ENCODE results near the gene ADAMTSL1.

Gene ADAMTSL1

DNA sequence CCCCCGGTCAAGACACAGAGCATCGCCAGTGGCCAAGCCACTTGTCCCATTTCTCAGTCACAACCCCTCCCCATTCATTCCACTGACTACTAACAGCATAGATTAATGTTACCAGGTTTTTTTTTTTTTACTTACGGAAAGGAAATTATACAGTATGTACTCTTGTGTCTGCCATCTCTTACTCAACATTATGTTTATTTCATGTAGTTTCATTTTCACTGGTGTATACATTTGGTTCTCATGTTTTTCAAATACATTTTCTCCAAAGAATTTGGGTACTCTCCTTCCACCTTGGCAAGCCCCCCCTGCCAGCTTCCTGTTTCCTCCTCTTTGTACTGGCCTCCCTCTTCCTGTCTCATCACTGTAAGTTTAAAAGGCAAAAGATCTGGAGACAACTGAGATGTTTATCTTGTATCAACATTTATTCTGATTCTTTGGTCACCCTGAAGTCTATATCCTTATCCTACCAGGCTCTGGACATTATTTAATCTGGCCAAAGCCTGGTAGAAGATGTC is 351.8 kb downstream of the ADAMTSL1 start:
- DNase-seq (ENCODE audit: low read depth) = no peak
- H3K4me3 ChIP-seq (ENCODE audit: low read depth, low read length) = no peak overlapping the region
- TF ChIP-seq, protein P1, sequence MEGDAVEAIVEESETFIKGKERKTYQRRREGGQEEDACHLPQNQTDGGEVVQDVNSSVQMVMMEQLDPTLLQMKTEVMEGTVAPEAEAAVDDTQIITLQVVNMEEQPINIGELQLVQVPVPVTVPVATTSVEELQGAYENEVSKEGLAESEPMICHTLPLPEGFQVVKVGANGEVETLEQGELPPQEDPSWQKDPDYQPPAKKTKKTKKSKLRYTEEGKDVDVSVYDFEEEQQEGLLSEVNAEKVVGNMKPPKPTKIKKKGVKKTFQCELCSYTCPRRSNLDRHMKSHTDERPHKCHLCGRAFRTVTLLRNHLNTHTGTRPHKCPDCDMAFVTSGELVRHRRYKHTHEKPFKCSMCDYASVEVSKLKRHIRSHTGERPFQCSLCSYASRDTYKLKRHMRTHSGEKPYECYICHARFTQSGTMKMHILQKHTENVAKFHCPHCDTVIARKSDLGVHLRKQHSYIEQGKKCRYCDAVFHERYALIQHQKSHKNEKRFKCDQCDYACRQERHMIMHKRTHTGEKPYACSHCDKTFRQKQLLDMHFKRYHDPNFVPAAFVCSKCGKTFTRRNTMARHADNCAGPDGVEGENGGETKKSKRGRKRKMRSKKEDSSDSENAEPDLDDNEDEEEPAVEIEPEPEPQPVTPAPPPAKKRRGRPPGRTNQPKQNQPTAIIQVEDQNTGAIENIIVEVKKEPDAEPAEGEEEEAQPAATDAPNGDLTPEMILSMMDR (IDR thresholded peaks at IDR 0.05; ENCODE audit: low read depth, low read length, missing control alignments) = no peak

DNA sequence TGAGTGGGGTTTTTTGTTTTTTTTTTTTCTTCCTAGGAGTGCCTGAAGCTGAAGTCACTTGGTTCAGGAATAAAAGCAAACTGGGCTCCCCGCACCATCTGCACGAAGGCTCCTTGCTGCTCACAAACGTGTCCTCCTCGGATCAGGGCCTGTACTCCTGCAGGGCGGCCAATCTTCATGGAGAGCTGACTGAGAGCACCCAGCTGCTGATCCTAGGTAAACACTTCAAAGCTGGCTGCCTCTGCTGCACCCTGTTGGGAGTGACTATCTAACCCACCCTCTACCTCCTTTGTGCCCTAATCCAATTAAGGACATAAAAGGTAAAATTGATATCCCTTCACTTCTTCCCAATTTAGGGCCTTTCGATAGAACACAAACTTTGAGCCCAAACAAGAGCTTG is 352.3 kb downstream of the ADAMTSL1 start:
- H3K4me3 ChIP-seq (ENCODE audit: low read depth, low read length) = no peak overlapping the region
- TF ChIP-seq, protein P1 (IDR thresholded peaks at IDR 0.05; ENCODE audit: low read depth, low read length, missing control alignments) = no peak
- DNase-seq (ENCODE audit: low read depth) = no peak

DNA sequence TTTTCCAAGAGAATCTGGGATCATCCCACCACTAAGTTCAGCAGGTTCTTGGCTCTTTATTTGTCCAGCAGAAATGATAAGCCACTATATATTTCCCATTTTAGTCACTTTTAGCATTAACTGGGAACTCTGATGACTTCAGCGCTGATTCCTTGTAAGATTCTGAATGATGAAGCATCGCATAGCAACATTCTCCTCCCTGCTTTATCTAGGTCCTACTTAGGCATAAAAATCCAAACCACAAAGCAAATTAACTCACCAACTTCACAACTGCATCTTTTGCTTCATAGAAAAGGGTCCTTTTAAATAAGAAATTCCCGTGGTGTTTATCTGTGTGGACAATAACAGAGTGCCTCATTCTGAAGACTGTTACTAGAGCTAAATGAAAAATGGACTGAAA is 355.1 kb downstream of the ADAMTSL1 start:
- H3K4me3 ChIP-seq (ENCODE audit: low read depth, low read length) = no peak overlapping the region
- DNase-seq (ENCODE audit: low read depth) = no peak
- TF ChIP-seq, protein P1 (IDR thresholded peaks at IDR 0.05; ENCODE audit: low read depth, low read length, missing control alignments) = no peak

DNA sequence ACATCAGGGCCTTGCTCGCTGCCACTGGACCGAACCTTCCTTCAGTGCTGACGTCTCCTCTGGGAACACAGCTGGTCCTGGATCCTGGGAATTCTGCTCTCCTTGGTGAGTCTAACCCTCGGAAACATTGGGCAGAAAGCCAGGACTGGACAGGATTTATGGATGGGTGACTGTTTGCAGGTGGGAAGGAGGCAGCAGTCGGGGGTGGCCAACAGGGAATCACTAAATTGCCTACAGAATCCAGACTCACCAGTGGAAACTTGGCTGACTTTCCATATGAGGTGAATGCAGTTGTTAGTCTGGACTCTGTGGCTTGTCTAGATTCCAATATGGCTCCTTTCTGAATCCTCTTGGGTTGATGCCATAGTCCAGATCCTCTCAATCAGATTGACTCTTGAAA is 355.9 kb downstream of the ADAMTSL1 start:
- TF ChIP-seq, protein P1 (IDR thresholded peaks at IDR 0.05; ENCODE audit: low read depth, low read length, missing control alignments) = no peak
- DNase-seq (ENCODE audit: low read depth) = no peak
- no peak overlapping the region for H3K4me3 ChIP-seq (ENCODE audit: low read depth, low read length)

DNA sequence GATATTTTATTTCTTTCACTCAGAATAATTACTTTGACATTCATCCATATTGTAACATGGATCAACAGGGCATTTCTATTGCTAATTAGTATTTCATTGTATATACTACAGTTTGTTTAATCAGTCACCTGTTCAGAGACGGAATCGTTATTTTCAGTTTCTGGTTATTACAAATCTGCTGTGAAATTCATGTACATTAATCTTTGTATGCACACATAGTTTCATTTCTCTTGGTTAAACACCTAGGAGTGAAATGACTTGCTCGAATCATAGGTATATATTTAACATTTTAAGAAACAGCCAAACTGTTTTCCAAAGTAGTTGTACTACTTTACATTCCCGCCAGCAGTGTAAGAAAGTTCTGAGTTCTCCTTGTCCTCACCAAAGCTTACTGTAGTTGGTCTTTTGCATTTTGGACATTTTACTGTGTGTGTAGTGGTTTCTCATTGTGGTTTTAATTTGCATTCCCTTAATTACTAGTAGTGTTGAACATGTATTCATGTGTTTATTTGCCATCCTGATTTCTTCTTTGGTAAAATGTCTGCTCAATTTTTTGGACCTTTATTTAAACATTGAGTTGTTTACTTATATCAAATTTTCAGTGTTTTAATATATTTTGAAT is 360.9 kb downstream of the ADAMTSL1 start:
- no peak for DNase-seq (ENCODE audit: low read depth)
- TF ChIP-seq, protein P1 (IDR thresholded peaks at IDR 0.05; ENCODE audit: low read depth, low read length, missing control alignments) = no peak
- no peak overlapping the region for H3K4me3 ChIP-seq (ENCODE audit: low read depth, low read length)

DNA sequence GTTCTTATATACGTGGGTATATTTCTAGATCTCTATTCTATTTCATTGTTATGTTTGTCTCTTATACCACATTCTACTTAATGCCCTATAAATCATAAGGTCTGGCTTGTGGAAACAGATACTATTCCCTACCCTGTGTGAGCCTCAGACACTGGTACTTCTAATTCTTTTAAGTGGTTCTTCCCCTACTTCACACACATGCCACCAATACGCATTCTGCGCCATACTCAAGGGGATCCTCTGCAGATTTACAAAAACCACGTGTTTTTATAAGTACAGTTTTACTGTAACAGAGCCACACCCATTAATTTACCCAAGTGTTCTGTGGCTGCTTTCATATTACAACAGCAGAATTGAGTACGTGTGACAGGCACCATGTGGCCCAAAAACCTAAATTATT is 363.4 kb downstream of the ADAMTSL1 start:
- TF ChIP-seq, protein P1 (IDR thresholded peaks at IDR 0.05; ENCODE audit: low read depth, low read length, missing control alignments) = no peak
- no peak for DNase-seq (ENCODE audit: low read depth)
- H3K4me3 ChIP-seq (ENCODE audit: low read depth, low read length) = no peak overlapping the region

Data from GM12864 (cell line).